GM12872 (cell line): ENCODE data around the gene MYL6.

Experiments
- CTCF ChIP-seq: IDR thresholded peaks from 3 replicates; pipeline ENCODE4 v1.5.1; 2011; ENCODE audit warnings: low read depth, mild to moderate bottlenecking, low read length, moderate library complexity; ENCODE audit not compliant: insufficient read depth

MYL6 gene

GRCh38 chr12:56162468-56163290 lies 4.5 kb downstream of the MYL6 start:
- TF ChIP-seq CTCF, result no peak

- TF ChIP-seq CTCF, result no peak
Measured at GRCh38 chr12:56163533-56164344, 5.6 kb downstream of the MYL6 start.

- TF ChIP-seq CTCF, result no peak
Measured at GRCh38 chr12:56164345-56164729, 6.2 kb downstream of the MYL6 start.

- TF ChIP-seq CTCF, result no peak
Measured at GRCh38 chr12:56165369-56165768, 7.2 kb downstream of the MYL6 start.

GRCh38 chr12:56169229-56169759 lies 11.1 kb downstream of the MYL6 start:
- TF ChIP-seq CTCF, result no peak

- TF ChIP-seq CTCF, result no peak
Measured at GRCh38 chr12:56172839-56173238, 14.7 kb downstream of the MYL6 start.

- no peak for TF ChIP-seq CTCF
Measured at GRCh38 chr12:56178347-56178746, 20.2 kb downstream of the MYL6 start.
